SKM-1 (cell line): ENCODE results near the gene PYROXD2.

Source experiments
- DNase-seq: peaks from one replicate; lab custom pipeline; 2025; ENCODE audit not compliant: unreplicated experiment; lab: John Stamatoyannopoulos, UW

Gene PYROXD2

GRCh38 chr10:98416606-98417388, 1.8 kb upstream of the PYROXD2 start:
- no peak for DNase-seq

- DNase-seq = no peak
These were observed 743 bp upstream of the PYROXD2 start for GRCh38 chr10:98415731-98416119.

GRCh38 chr10:98414578-98414931, 427 bp downstream of the PYROXD2 start:
- no peak for DNase-seq

GRCh38 chr10:98411768-98412167, 3.2 kb downstream of the PYROXD2 start:
- DNase-seq = no peak

GRCh38 chr10:98411166-98411565, 3.8 kb downstream of the PYROXD2 start:
- DNase-seq = no peak

- DNase-seq = no peak
These were observed 4.2 kb downstream of the PYROXD2 start for GRCh38 chr10:98410759-98411158.

DNA sequence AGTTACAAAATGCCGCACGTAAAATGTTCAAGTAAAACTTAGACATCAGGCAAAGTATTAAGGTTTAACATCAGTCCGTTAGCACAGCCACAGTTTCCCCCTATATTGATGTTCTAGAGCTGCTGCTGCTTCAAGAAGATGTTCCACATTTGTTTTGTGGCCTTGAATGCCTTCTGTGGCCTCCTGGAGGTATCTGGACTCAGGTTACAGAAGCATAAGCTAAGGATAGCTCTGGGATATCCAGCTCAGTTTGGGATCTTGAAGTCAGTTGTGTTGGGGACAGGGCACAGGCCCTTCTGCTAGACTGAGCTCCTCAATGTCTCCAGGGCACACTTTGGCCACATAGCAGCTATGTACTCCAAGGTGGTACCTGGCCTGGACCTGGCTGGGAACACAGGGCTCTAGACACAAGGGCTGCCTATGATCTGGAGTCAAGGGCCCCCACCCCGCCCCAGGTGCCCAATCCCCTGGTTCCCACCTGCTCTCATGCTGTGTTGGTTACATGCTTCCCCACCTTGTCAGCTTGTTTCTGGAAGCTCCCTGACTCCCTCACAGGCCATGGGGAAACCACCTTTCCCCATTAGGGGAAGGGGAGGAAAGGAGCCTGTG, 4.7 kb downstream of the PYROXD2 start:
- DNase-seq = no peak

DNA sequence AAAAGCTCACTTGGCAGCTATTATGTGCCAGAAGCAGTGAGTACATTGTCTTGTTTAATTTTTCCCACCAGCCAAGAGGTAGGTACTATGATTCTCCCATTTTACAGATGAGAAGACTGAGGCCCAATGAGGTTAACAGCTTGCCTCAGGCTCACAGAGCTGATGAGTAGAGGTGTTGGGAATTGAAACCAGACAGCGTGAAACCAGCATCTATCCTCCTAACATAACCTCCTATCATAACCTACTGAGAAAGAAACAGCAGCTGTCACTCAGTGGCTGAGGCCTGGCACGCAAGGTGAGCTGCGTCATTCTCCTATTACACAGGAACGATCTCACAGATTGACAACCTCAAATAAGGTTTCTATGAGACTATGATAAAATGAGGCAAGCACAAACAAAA, 6.2 kb downstream of the PYROXD2 start:
- DNase-seq = no peak

GRCh38 chr10:98407744-98408241, 7.2 kb downstream of the PYROXD2 start:
- DNase-seq = no peak

GRCh38 chr10:98407017-98407743, 7.8 kb downstream of the PYROXD2 start:
- DNase-seq = no peak

GRCh38 chr10:98405422-98405821, 9.6 kb downstream of the PYROXD2 start:
- no peak for DNase-seq

DNA sequence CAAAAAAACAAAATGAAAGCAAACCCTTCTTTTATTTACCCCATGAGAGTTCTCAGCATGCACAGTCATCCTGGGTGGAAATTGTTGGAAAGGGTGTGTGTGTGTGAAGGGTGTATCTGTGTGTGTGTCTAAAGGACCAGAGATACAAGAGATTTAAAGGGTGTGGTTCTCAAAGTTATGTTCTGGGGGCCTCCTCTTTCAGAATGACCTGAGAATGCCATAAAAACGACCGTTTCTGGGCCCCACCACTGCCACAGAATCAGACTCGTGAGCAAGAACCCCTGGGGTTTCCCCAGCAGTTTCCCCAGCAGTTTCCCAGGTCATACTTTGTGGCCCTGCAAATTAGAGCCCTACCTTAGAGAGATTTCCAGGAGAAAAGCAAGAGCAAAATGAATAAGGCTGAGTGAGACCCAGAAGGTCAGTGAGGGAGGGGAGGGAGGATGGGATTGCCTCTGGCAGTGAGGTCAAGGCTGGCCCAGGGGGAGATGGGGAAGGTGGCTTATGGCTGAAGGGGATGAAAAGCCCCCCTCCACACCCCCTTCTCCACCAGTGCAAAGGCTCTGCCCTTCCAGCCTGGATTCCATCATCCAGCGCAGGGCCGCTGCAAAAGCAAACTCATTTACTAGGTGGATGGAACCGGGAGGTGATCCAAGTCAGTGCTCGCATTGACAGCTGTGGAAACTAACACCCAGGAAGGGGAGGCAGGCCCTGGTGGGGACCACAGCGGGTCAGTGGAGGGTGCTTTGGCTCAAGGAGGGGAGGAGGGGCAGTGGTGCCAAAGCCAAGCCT, 10.2 kb downstream of the PYROXD2 start:
- DNase-seq = no peak

- DNase-seq = no peak
These were observed 11.0 kb downstream of the PYROXD2 start for GRCh38 chr10:98403812-98404504.

DNA sequence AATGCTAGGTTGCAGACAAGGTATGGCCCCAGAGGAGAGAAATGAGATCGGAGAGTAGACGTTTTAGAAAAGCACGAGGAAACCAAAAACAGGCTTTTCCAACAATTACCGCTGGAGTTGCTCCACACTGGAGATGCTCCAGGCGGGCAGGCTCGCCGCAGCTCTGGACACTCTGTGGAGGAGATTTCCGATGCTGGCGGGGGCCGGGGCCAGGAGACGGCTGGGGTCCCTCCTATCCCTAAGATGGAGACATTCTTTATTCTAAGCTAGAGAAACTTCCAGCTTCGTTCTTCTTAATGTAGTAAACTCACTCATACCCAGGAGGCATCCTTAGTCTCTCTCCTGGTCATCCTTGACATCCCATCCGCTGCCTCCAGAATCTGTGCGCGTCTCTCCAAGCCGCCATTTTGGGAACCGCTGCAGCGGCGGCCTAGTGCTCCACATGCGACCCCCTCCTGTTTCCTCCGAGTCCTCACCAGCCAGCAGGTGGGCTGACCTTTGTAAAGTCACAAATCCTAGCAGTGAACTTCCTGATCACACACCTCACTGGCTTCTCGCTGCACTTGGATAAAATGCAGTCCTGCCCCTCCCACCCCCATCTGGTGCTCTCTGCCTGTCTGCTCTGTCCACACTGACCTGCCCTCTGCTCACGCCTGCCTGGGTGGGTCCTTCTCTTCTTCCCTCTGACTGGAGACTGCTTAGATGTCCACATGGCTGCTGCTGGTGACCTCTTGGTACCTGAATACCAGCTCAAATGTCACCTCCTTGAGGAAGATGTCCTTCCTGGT, 11.9 kb downstream of the PYROXD2 start:
- no peak for DNase-seq

DNA sequence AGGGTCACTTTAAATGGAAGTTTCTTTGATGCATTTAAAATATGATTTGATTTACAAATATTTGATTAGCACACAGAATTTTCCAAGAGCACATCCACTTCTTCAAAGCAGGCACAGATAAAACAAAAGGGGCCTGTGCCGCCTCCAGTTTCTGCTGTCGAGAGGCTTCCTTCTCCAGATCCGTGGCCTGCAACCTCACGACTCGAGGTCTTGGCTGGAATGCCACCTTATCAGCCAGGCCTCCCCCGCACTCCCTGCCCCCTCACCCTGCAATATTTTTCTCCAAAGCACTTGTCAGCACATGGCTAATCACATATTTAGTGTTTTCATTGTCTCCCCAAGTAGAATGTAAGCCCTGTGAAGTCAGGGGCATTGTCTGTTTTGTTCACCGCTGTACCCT, 12.5 kb downstream of the PYROXD2 start:
- no peak for DNase-seq

DNA sequence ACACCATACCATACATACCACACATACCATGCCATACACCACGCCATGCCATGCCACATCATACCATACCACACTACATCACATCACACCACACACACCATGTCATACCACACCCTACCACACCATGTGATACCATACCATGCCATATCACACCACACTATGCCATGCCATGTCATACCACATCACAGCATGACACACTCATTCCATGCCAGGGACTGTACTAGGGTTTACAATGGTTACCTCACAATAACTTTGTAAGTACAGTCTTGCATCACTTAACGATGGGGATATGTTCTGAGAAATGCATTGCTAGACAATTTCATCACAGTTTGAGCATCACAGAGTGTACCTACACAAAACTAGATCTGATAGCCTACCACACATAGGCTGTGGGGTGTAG, 14.5 kb downstream of the PYROXD2 start:
- DNase-seq = no peak

DNA sequence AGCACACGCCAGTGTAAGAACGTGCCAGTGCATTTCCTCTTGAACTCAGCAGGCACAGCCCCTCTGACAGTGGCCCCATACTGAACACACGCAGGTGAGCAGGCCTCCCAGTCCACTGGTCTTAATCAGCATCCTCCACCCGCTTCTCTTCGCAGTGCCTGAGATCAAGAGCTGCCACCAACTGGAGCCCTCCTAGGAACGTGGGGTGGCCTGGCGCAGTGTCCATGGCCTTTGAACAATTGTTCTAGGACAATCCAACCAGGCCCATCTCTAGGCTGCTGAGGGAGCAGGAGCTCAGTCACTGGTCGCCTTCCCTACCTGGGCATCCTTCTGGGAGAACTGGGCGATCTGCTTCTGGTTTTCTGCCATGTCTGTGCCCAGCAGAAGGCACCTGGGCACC, 15.2 kb downstream of the PYROXD2 start:
- DNase-seq = no peak

DNA sequence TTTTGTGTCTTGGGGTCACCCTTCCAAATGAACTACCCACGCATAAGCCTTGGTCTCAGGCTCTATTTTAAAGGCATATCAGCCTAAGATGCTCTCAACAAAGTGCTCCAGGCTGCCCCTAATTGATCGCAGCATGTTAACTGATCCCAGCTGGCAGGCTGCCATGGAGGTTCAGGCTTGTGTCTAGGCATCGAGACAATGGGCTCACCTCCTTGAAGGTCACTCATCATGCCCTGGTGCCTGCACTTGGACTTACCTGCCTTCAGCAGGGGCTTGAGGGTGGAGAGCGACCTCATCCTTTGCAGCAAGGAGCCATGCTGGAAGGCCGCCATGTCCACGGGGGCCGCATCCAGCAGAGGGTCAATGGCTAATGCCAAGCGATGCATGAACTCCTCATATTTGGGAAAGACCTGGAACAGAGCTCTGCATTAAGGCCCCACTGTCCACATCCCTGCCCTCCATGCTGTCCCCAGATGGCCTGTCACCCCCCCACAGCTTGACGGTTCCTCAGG, 17.8 kb downstream of the PYROXD2 start:
- DNase-seq = no peak
